Ishikawa (cell line): Measurements from ENCODE around the gene TCF4.

Experiments
- CEBPB ChIP-seq: IDR thresholded peaks from 2 replicates; pipeline ENCODE4 v1.6.1; 2012
- CREB1 ChIP-seq: IDR thresholded peaks from 2 replicates; pipeline ENCODE4 v1.6.1; 2012; ENCODE audit warnings: low read depth
- EGR1 ChIP-seq: IDR thresholded peaks from 2 replicates; pipeline ENCODE4 v1.6.1; 2012
- EP300 ChIP-seq: IDR thresholded peaks from 2 replicates; pipeline ENCODE4 v1.6.1; 2012; ENCODE audit warnings: borderline replicate concordance
- FOXM1 ChIP-seq: IDR thresholded peaks from 2 replicates; pipeline ENCODE4 v1.6.1; 2012; ENCODE audit warnings: low read depth, borderline replicate concordance
- MAX ChIP-seq: IDR thresholded peaks from 2 replicates; pipeline ENCODE4 v1.6.1; 2012
- NFIC ChIP-seq: IDR thresholded peaks from 2 replicates; pipeline ENCODE4 v1.6.1; 2012
- RAD21 ChIP-seq: IDR thresholded peaks from 2 replicates; pipeline ENCODE4 v1.6.1; 2012; ENCODE audit warnings: low read depth
- TAF1 ChIP-seq: IDR thresholded peaks from 2 replicates; pipeline ENCODE4 v1.6.1; 2012; ENCODE audit warnings: low read depth, mild to moderate bottlenecking
- TCF12 ChIP-seq: IDR thresholded peaks from 2 replicates; pipeline ENCODE4 v1.6.1; 2012; ENCODE audit warnings: low read depth
- TEAD4 ChIP-seq: IDR thresholded peaks from 2 replicates; pipeline ENCODE4 v1.6.1; 2012
- USF1 ChIP-seq: IDR thresholded peaks from 2 replicates; pipeline ENCODE4 v1.6.1; 2012
- YY1 ChIP-seq: IDR thresholded peaks from 2 replicates; pipeline ENCODE4 v1.6.1; 2012; ENCODE audit warnings: low read depth
- ZBTB7A ChIP-seq: IDR thresholded peaks from 2 replicates; pipeline ENCODE4 v1.6.1; 2012; ENCODE audit warnings: low read depth
- TF ChIP-seq, protein P1 (sequence below): IDR thresholded peaks from 2 replicates; pipeline ENCODE4 v1.6.1; 2012; ENCODE audit warnings: low read depth, mild to moderate bottlenecking

Gene TCF4

DNA sequence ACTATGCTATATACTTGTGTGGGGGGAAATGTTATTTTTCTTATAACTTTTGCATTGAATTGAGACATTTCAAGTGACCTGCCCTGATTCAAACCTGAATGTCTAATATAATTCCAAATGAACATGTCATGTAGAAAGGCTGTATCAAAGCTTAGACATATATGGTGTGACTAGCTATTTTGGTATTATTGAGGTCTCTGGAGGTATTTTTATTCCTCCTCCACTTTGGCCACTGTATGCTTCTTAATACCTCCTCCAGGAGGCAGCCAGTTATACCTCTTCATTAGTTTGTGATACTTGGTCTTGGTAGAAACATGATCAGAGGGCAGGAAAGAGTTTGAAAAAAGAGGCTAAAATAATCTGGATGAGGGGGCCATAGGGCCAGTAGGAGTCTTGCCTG is 217.1 kb downstream of the TCF4 start:
- TF ChIP-seq NFIC (no peak), TAF1 (no peak), YY1 (no peak), CREB1 (no peak), RAD21 (no peak), TEAD4 (no peak), TCF12 (no peak), ZBTB7A (no peak), FOXM1 (no peak), EGR1 (no peak), MAX (no peak), CEBPB (no peak), USF1 (no peak), EP300 (no peak)
- TF ChIP-seq, protein P1, sequence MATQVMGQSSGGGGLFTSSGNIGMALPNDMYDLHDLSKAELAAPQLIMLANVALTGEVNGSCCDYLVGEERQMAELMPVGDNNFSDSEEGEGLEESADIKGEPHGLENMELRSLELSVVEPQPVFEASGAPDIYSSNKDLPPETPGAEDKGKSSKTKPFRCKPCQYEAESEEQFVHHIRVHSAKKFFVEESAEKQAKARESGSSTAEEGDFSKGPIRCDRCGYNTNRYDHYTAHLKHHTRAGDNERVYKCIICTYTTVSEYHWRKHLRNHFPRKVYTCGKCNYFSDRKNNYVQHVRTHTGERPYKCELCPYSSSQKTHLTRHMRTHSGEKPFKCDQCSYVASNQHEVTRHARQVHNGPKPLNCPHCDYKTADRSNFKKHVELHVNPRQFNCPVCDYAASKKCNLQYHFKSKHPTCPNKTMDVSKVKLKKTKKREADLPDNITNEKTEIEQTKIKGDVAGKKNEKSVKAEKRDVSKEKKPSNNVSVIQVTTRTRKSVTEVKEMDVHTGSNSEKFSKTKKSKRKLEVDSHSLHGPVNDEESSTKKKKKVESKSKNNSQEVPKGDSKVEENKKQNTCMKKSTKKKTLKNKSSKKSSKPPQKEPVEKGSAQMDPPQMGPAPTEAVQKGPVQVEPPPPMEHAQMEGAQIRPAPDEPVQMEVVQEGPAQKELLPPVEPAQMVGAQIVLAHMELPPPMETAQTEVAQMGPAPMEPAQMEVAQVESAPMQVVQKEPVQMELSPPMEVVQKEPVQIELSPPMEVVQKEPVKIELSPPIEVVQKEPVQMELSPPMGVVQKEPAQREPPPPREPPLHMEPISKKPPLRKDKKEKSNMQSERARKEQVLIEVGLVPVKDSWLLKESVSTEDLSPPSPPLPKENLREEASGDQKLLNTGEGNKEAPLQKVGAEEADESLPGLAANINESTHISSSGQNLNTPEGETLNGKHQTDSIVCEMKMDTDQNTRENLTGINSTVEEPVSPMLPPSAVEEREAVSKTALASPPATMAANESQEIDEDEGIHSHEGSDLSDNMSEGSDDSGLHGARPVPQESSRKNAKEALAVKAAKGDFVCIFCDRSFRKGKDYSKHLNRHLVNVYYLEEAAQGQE: no peak

- TF ChIP-seq TAF1 (no peak), USF1 (no peak), ZBTB7A (no peak), NFIC (no peak), YY1 (no peak), CEBPB (no peak), EP300 (no peak), FOXM1 (no peak), EGR1 (no peak)
- TF ChIP-seq, protein P1: no peak
Measured at GRCh38 chr18:55369346-55369745, 218.6 kb downstream of the TCF4 start.

- TF ChIP-seq MAX (no peak), ZBTB7A (no peak), EP300 (no peak), CEBPB (no peak), FOXM1 (no peak)
Measured at GRCh38 chr18:55365342-55365741, 222.7 kb downstream of the TCF4 start.

- no peak for TF ChIP-seq EGR1
- TF ChIP-seq, protein P1: no peak
- no peak for TF ChIP-seq CREB1
- no peak for TF ChIP-seq CEBPB
- TF ChIP-seq USF1: no peak
- no peak for TF ChIP-seq TAF1
- no peak for TF ChIP-seq MAX
- TF ChIP-seq EP300: no peak
- no peak for TF ChIP-seq FOXM1
- no peak for TF ChIP-seq NFIC
- TF ChIP-seq TEAD4: no peak
- TF ChIP-seq YY1: no peak
- TF ChIP-seq ZBTB7A: no peak
- TF ChIP-seq TCF12: no peak
- no peak for TF ChIP-seq RAD21
Measured at GRCh38 chr18:55362303-55362702, 225.7 kb downstream of the TCF4 start.
